IMR-90 (cell line): ENCODE results near the gene RAB8B. TPM values are rescaled to one million over a fixed set of nuclear protein-coding genes. Genes with fewer than 3 reads are reported as not detected.

Experiments used
- ATAC-seq: fragments of 200-7000 bp; cut with Tn5 transposase; 2 replicates; pipeline ENCODE4 v1.9.1; 2020; ENCODE audit warnings: low read depth, mild to moderate bottlenecking, moderate library complexity
- BruUV-seq: library from RNA; stranded (reverse); fragments of 400-500 nt; replicated peaks from 2 replicates; lab custom pipeline; 2021; lab: Mats Ljungman, UMichigan
- CTCF ChIA-PET: fragments of 300-600 bp; formaldehyde crosslinking; extraction: SDS; loops from one replicate; lab custom pipeline; 2021; ENCODE audit warnings: antibody characterized with exemption; lab: Yijun Ruan, JAX
- POLR2A ChIA-PET: fragments of 300-600 bp; sonication (Branson Sonifier 250); formaldehyde crosslinking; loops from one replicate; lab custom pipeline; 2022; ENCODE audit warnings: antibody characterized with exemption; ENCODE audit not compliant: unreplicated experiment; lab: Charles Lee
- DNase-seq: peaks from one replicate; pipeline ENCODE4 v3.0.0; 2013
- H2AFZ ChIP-seq: replicated peaks from 2 replicates; pipeline ENCODE3; 2013; ENCODE audit warnings: low read length, mild to moderate bottlenecking; ENCODE audit not compliant: poor library complexity
- H2AK5ac ChIP-seq: 2 replicates; pipeline ENCODE4 v1.6.1; 2013; ENCODE audit warnings: low read depth, low read length, inconsistent platforms
- H2AK9ac ChIP-seq: replicated peaks from 2 replicates; pipeline ENCODE3; 2013; ENCODE audit warnings: mild to moderate bottlenecking, low read depth, low read length, moderate library complexity; ENCODE audit not compliant: poor library complexity
- H2BK120ac ChIP-seq: 2 replicates; pipeline ENCODE4 v1.6.1; 2013; ENCODE audit warnings: low read depth, low read length, inconsistent platforms
- H2BK15ac ChIP-seq: 3 replicates; pipeline ENCODE4 v1.6.1; 2013; ENCODE audit warnings: low read depth, low read length, inconsistent platforms
- H2BK20ac ChIP-seq: 2 replicates; pipeline ENCODE4 v1.6.1; 2013; ENCODE audit warnings: low read depth, mild to moderate bottlenecking, inconsistent platforms, low read length, moderate library complexity
- H2BK5ac ChIP-seq: 2 replicates; pipeline ENCODE4 v1.6.1; 2013; ENCODE audit warnings: mild to moderate bottlenecking, low read depth, low read length, inconsistent platforms; ENCODE audit not compliant: poor library complexity, severe bottlenecking
- H3K14ac ChIP-seq: replicated peaks from 2 replicates; pipeline ENCODE4 v1.6.1; 2013; ENCODE audit warnings: low read depth, low read length, inconsistent platforms
- H3K18ac ChIP-seq: 2 replicates; pipeline ENCODE4 v1.6.1; 2013; ENCODE audit warnings: low read depth, low read length, control low read depth
- H3K23ac ChIP-seq: 2 replicates; pipeline ENCODE4 v1.6.1; 2013; ENCODE audit warnings: low read depth, low read length, inconsistent platforms
- H3K27ac ChIP-seq: 2 replicates; pipeline ENCODE4 v1.5.1; 2013; ENCODE audit warnings: mild to moderate bottlenecking, control low read depth, low read length; ENCODE audit not compliant: insufficient read depth
- H3K27me3 ChIP-seq: 2 replicates; pipeline ENCODE4 v1.6.1; 2013; ENCODE audit warnings: low read length; ENCODE audit not compliant: control insufficient read depth, insufficient read depth
- H3K36me3 ChIP-seq: 2 replicates; pipeline ENCODE4 v1.6.1; 2013; ENCODE audit warnings: low read length, mixed read lengths; ENCODE audit not compliant: control insufficient read depth, insufficient read depth
- H3K4ac ChIP-seq: 2 replicates; pipeline ENCODE4 v1.6.1; 2013; ENCODE audit warnings: low read depth, low read length, inconsistent platforms
- H3K4me1 ChIP-seq: 2 replicates; pipeline ENCODE4 v1.6.1; 2013; ENCODE audit warnings: low read length, mixed read lengths; ENCODE audit not compliant: control insufficient read depth, insufficient read depth
- H3K4me2 ChIP-seq: 2 replicates; pipeline ENCODE4 v1.6.1; 2013; ENCODE audit warnings: low read depth, mild to moderate bottlenecking, control low read depth, low read length, moderate library complexity
- H3K4me3 ChIP-seq: 2 replicates; pipeline ENCODE4 v1.5.1; 2013; ENCODE audit warnings: low read depth, mild to moderate bottlenecking, control low read depth, low read length, moderate library complexity; ENCODE audit not compliant: insufficient read depth
- H3K56ac ChIP-seq: 2 replicates; pipeline ENCODE4 v1.6.1; 2013; ENCODE audit warnings: low read length, inconsistent platforms; ENCODE audit not compliant: insufficient read depth; ENCODE audit errors: extremely low read depth
- H3K79me1 ChIP-seq, 2 experiments: 2 replicates each; pipeline ENCODE4 v1.6.1; 2013; ENCODE audit warnings: low read length in 2 of 2, inconsistent platforms in 1 of 2, low read depth in 1 of 2
- H3K9ac ChIP-seq: 2 replicates; pipeline ENCODE4 v1.6.1; 2013; ENCODE audit warnings: low read depth, low read length, control low read depth
- H3K9me1 ChIP-seq: 2 replicates; pipeline ENCODE4 v1.6.1; 2013; ENCODE audit warnings: low read length, inconsistent platforms; ENCODE audit not compliant: insufficient read depth
- H3K9me3 ChIP-seq: 2 replicates; pipeline ENCODE4 v1.6.1; 2013; ENCODE audit warnings: low read length; ENCODE audit not compliant: control insufficient read depth, insufficient read depth
- H4K20me1 ChIP-seq: 2 replicates; pipeline ENCODE4 v1.6.1; 2013; ENCODE audit warnings: low read length, inconsistent platforms; ENCODE audit not compliant: insufficient read depth
- H4K5ac ChIP-seq: 2 replicates; pipeline ENCODE4 v1.6.1; 2013; ENCODE audit warnings: mild to moderate bottlenecking, low read depth, low read length, control low read depth
- H4K8ac ChIP-seq, 2 experiments: 2 replicates each; pipeline ENCODE4 v1.6.1; 2013; ENCODE audit warnings: low read depth in 2 of 2, low read length in 2 of 2, control low read depth in 1 of 2, inconsistent platforms in 1 of 2
- H4K91ac ChIP-seq: 2 replicates; pipeline ENCODE4 v1.6.1; 2013; ENCODE audit warnings: low read depth, low read length, inconsistent platforms; ENCODE audit not compliant: insufficient read depth
- BHLHE40 ChIP-seq: fragments of 150-350 bp; IDR thresholded peaks from 2 replicates; pipeline ENCODE4 v1.6.1; 2016; ENCODE audit warnings: mild to moderate bottlenecking, low read depth, low read length
- CEBPB ChIP-seq: IDR thresholded peaks from 2 replicates; pipeline ENCODE4 v1.6.1; 2012; ENCODE audit warnings: low read depth, low read length, improper control_type of control experiment
- CTCF ChIP-seq: conservative IDR thresholded peaks from 2 replicates; pipeline ENCODE4 v1.5.1; 2012; ENCODE audit warnings: mild to moderate bottlenecking, low read depth, low read length, improper control_type of control experiment
- ELK1 ChIP-seq: fragments of 150-350 bp; IDR thresholded peaks from 2 replicates; pipeline ENCODE4 v1.6.1; 2016; ENCODE audit warnings: low read depth, mild to moderate bottlenecking, low read length, moderate library complexity, borderline replicate concordance
- MAFK ChIP-seq: IDR thresholded peaks from 2 replicates; pipeline ENCODE4 v1.6.1; 2012; ENCODE audit warnings: low read depth, low read length, improper control_type of control experiment
- MXI1 ChIP-seq: IDR thresholded peaks from 2 replicates; pipeline ENCODE4 v1.6.1; 2012; ENCODE audit warnings: low read depth, mild to moderate bottlenecking, low read length, moderate library complexity, borderline replicate concordance
- NFE2L2 ChIP-seq: fragments of 150-350 bp; IDR thresholded peaks from 2 replicates; pipeline ENCODE4 v1.6.1; 2016; ENCODE audit warnings: low read depth, mild to moderate bottlenecking, low read length
- RCOR1 ChIP-seq: IDR thresholded peaks from 2 replicates; pipeline ENCODE4 v1.6.1; 2012; ENCODE audit warnings: mild to moderate bottlenecking, low read length, improper control_type of control experiment; ENCODE audit not compliant: insufficient replicate concordance
- SMC3 ChIP-seq: fragments of 150-350 bp; IDR thresholded peaks from 2 replicates; pipeline ENCODE4 v1.6.1; 2016; ENCODE audit warnings: low read depth, mild to moderate bottlenecking, antibody characterized with exemption, low read length, moderate library complexity
- USF2 ChIP-seq: fragments of 150-350 bp; IDR thresholded peaks from 2 replicates; pipeline ENCODE4 v1.6.1; 2017; ENCODE audit warnings: mild to moderate bottlenecking, antibody characterized with exemption, low read length, low read depth
- WGBS, 2 experiments: methylation state at CpG; one replicate each; pipeline versions ENCODE4 v1.1.5 to v1.1.7; 2013; ENCODE audit warnings: missing lambda C conversion rate in 2 of 2; ENCODE audit not compliant: insufficient read length in 1 of 2; ENCODE audit errors: extremely low coverage in 2 of 2; 5-methylcytosine and 5-hydroxymethylcytosine counted together
- dilution Hi-C: fragments of 300-500 bp; cut with HindIII; formaldehyde crosslinking; loops from one replicate; pipeline ENCODE4 v1.14.3; 2018; ENCODE audit warnings: low sequenced_read_pairs; ENCODE audit not compliant: unreplicated experiment
- in situ Hi-C: fragments of 300-500 bp; cut with MboI; formaldehyde crosslinking; loops from 3 replicates; pipeline ENCODE4 v1.14.3; 2019; ENCODE audit warnings: low sequenced_read_pairs, inconsistent platforms, mixed read lengths
- intact Hi-C: fragments of 100-400 bp; cut with micrococcal nuclease; formaldehyde crosslinking; loops from 2 replicates; pipeline ENCODE4 v1.10.0; 2022
- polyA plus RNA-seq, 3 experiments: library from polyadenylated mRNA; depleted of rRNA; stranded (reverse); fragments of >200 nt; gene quantifications; 2 replicates each; pipeline ENCODE4 v1.2.3, GENCODE V29; 2012; ENCODE audit warnings: low replicate concordance in 1 of 3
- total RNA-seq: library from RNA; depleted of rRNA; stranded (reverse); fragments of >200 nt; gene quantifications from 2 replicates; pipeline ENCODE4 v1.2.3, GENCODE V29; 2012

The RAB8B gene
- total and polyA plus RNA-seq, 2 of the 4 experiments (the other 2 are of a cell fraction) = 19.4 to 29.4 TPM

- no peak overlapping the region for H3K9ac ChIP-seq
- no peak overlapping the region for H3K23ac ChIP-seq
- no peak overlapping the region for H4K8ac ChIP-seq
- no peak overlapping the region for H2BK120ac ChIP-seq
- no peak for DNase-seq
- H3K79me1 ChIP-seq = peaks cover 26 to 52% of the 10 kb centered on the region in 2 experiments
- H2BK20ac ChIP-seq = no peak overlapping the region
- BruUV-seq = no TSS peak
- no peak overlapping the region for H3K4me3 ChIP-seq
- no peak overlapping the region for H2BK15ac ChIP-seq
- H3K27me3 ChIP-seq = no peaks in the 10 kb centered on the region
- H3K56ac ChIP-seq = no peak overlapping the region
- H2AFZ ChIP-seq = no peak overlapping the region
- H3K9me1 ChIP-seq = peaks cover 3% of the 10 kb centered on the region
- intact Hi-C loops = no loop called here
- H3K36me3 ChIP-seq = no peaks in the 10 kb centered on the region
- peaks cover 4% of the 10 kb centered on the region for H3K4me1 ChIP-seq
- H3K14ac ChIP-seq = no peak overlapping the region
- no peak overlapping the region for H4K91ac ChIP-seq
- in situ Hi-C loops = no loop called here
- ATAC-seq = no peak
- H4K20me1 ChIP-seq = no peaks in the 10 kb centered on the region
- no peak overlapping the region for H2AK9ac ChIP-seq
- H4K5ac ChIP-seq = no peak overlapping the region
- TF ChIP-seq USF2 = no peak
- no peak for TF ChIP-seq ELK1
- TF ChIP-seq RCOR1 = no peak
- TF ChIP-seq NFE2L2 = no peak
- no peak for TF ChIP-seq MXI1
- no peak for TF ChIP-seq CEBPB
- TF ChIP-seq SMC3 = no peak
- no peak for TF ChIP-seq BHLHE40
- TF ChIP-seq CTCF = no peak
- TF ChIP-seq MAFK = no peak
- no peak overlapping the region for H3K18ac ChIP-seq
- no peak overlapping the region for H2AK5ac ChIP-seq
- dilution Hi-C loops = no loop called here
- H3K4me2 ChIP-seq = no peak overlapping the region
- CTCF ChIA-PET = interaction anchor here (1.7 kb wide), 1 partner anchor 9 kb away, joined by 3 read pairs; no protein-coding TSS in a partner anchor
- H3K27ac ChIP-seq = no peak overlapping the region
- no peak overlapping the region for H2BK5ac ChIP-seq
- no peaks in the 10 kb centered on the region for H3K9me3 ChIP-seq
- 100% methylated on average over 1 of the region's 6 CpGs; no CpG with 5 or more reads in 1 of the 2 experiments for WGBS, 2 experiments
- no peak overlapping the region for H3K4ac ChIP-seq
- POLR2A ChIA-PET = no interaction called here
These were observed 36.9 kb downstream of the RAB8B start for GRCh38 chr15:63226155-63226883.
